OCI-LY7 (cell line): ENCODE results near the gene ANKRD34A. TPM values are rescaled to one million over a fixed set of nuclear protein-coding genes. Genes with fewer than 3 reads are reported as not detected.
A peak's percentile ranks its signal among the peaks of the same experiment; 100 is the strongest.
"Not testable (repeated sequence)": the region's sequence is repeated elsewhere in the genome, so short reads cannot be mapped to it uniquely, and the experiment has no call there.

Source experiments
- BruUV-seq: library from RNA; stranded (reverse); fragments of 400-500 nt; replicated peaks from 2 replicates; lab custom pipeline; 2021; lab: Mats Ljungman, UMichigan
- CTCF ChIA-PET: fragments of 300-600 bp; sonication (Branson Sonifier 250); formaldehyde crosslinking; loops from one replicate; lab custom pipeline; 2022; ENCODE audit warnings: antibody characterized with exemption; ENCODE audit not compliant: unreplicated experiment; lab: Charles Lee
- POLR2A ChIA-PET: fragments of 300-600 bp; sonication (Branson Sonifier 250); formaldehyde crosslinking; loops from one replicate; lab custom pipeline; 2022; ENCODE audit warnings: antibody characterized with exemption; lab: Charles Lee
- DNase-seq: peaks from one replicate; pipeline ENCODE4 v3.0.0-alpha.2; 2015; ENCODE audit warnings: low spot score
- H2AFZ ChIP-seq: fragments of 200-600 bp; sonication (generic), shearing (Covaris generic); 2 replicates; pipeline ENCODE4 v1.6.1; 2014; ENCODE audit warnings: mild to moderate bottlenecking, antibody characterized with exemption, low read length, moderate library complexity
- H3K27ac ChIP-seq: fragments of 200-600 bp; sonication (generic); 2 replicates; pipeline ENCODE4 v1.5.1; 2014; ENCODE audit warnings: mixed run types, low read depth, mild to moderate bottlenecking, moderate library complexity, low read length, inconsistent platforms; ENCODE audit not compliant: poor library complexity, severe bottlenecking
- H3K36me3 ChIP-seq: fragments of 200-600 bp; sonication (generic); 2 replicates; pipeline ENCODE4 v1.6.1; 2014; ENCODE audit warnings: mild to moderate bottlenecking, antibody characterized with exemption, low read length, moderate library complexity, mixed read lengths; ENCODE audit not compliant: insufficient read depth
- H3K4me1 ChIP-seq: fragments of 200-600 bp; sonication (generic); 2 replicates; pipeline ENCODE4 v1.5.1; 2014; ENCODE audit warnings: mild to moderate bottlenecking, low read length; ENCODE audit not compliant: insufficient read depth, poor library complexity, severe bottlenecking
- H3K4me2 ChIP-seq: fragments of 200-600 bp; sonication (generic); 2 replicates; pipeline ENCODE4 v1.6.1; 2014; ENCODE audit warnings: mild to moderate bottlenecking, low read length
- H3K4me3 ChIP-seq: fragments of 200-600 bp; sonication (generic); 2 replicates; pipeline ENCODE4 v1.5.1; 2014; ENCODE audit warnings: mild to moderate bottlenecking, low read depth, low read length; ENCODE audit not compliant: poor library complexity, severe bottlenecking
- H3K79me2 ChIP-seq: fragments of 200-600 bp; sonication (generic); 2 replicates; pipeline ENCODE4 v1.6.1; 2016; ENCODE audit warnings: low read depth, mild to moderate bottlenecking, low read length, moderate library complexity, mixed read lengths; ENCODE audit not compliant: insufficient read depth
- H3K9me2 ChIP-seq: fragments of 200-600 bp; sonication (generic); 2 replicates; pipeline ENCODE4 v1.6.1; 2016; ENCODE audit warnings: mild to moderate bottlenecking, low read length, mixed read lengths; ENCODE audit not compliant: insufficient read depth
- H3K9me3 ChIP-seq: fragments of 200-600 bp; sonication (generic); 2 replicates; pipeline ENCODE4 v1.6.1; 2014; ENCODE audit warnings: mild to moderate bottlenecking, mixed run types, low read length, mixed read lengths
- H4K20me1 ChIP-seq: fragments of 200-600 bp; sonication (generic); 2 replicates; pipeline ENCODE4 v1.6.1; 2014; ENCODE audit warnings: mild to moderate bottlenecking, antibody characterized with exemption, low read length, moderate library complexity, mixed read lengths; ENCODE audit not compliant: insufficient read depth
- CTCF ChIP-seq: fragments of 200-600 bp; sonication (generic); conservative IDR thresholded peaks from 2 replicates; pipeline ENCODE4 v1.5.1; 2014; ENCODE audit warnings: mild to moderate bottlenecking, antibody characterized with exemption, low read length, moderate library complexity, mixed read lengths
- EZH2phosphoT487 ChIP-seq: fragments of 200-600 bp; sonication (generic); IDR thresholded peaks from 2 replicates; pipeline ENCODE4 v1.6.1; 2018; ENCODE audit warnings: low read depth, borderline replicate concordance, mild to moderate bottlenecking, mixed run types, antibody characterized with exemption, low read length, moderate library complexity, mixed read lengths
- intact Hi-C: fragments of 100-400 bp; cut with micrococcal nuclease; formaldehyde crosslinking; loops from one replicate; pipeline ENCODE4 v1.10.0; 2022; ENCODE audit not compliant: unreplicated experiment
- total RNA-seq, 2 experiments: library from RNA; depleted of rRNA in 1 of 2; stranded (reverse); fragments of >200 nt in 1 of 2; shearing (Covaris generic) in 1 of 2; gene quantifications; 2 replicates each; pipeline ENCODE4 v1.2.3, GENCODE V29; 2014 to 2022

ANKRD34A gene
- total RNA-seq, 2 experiments from 2014 or later = 1.9 to 4.8 TPM

- H3K4me1 ChIP-seq = peaks cover 19% of the 10 kb centered on the region
- ChIA-PET POLR2A (interaction anchor here (0.5 to 2.2 kb wide), 9 partner anchors 15 to 129 kb away, joined by 3 to 20 read pairs (median 5); partner anchors contain the start of genes ANKRD34A, LIX1L, NUDT17 and PIAS3), CTCF (interaction anchor here (1.1 kb wide), 1 partner anchor 8 kb away, joined by 3 read pairs; the partner anchor contains the start of gene PEX11B)
- intact Hi-C loops = loop anchor here (1.0 to 5.0 kb wide), 2 partner anchors 38 to 71 kb away; partner anchors contain the start of genes ANKRD34A, POLR3GL and TXNIP
- no peak overlapping the region for H2AFZ ChIP-seq
- no peak for TF ChIP-seq EZH2phosphoT487
- no peak for TF ChIP-seq CTCF
- H3K4me2 ChIP-seq = peak overlapping the region; percentile 84
- BruUV-seq = no TSS peak
- peak overlapping the region; percentile 91 for H3K27ac ChIP-seq
- no peak for DNase-seq
- no peaks in the 10 kb centered on the region; the same call in 1 of the 2 replicates for H4K20me1 ChIP-seq
- H3K36me3 ChIP-seq = peaks cover 37% of the 10 kb centered on the region
- peaks cover 16% of the 10 kb centered on the region for H3K79me2 ChIP-seq
- H3K9me2 ChIP-seq = no peaks in the 10 kb centered on the region
- no peaks in the 10 kb centered on the region for H3K9me3 ChIP-seq
- peak overlapping the region; percentile 92 for H3K4me3 ChIP-seq
Observed at GRCh38 chr1:145926686-145927062, 37.7 kb downstream of the ANKRD34A start.

- H4K20me1 ChIP-seq = no peaks in the 10 kb centered on the region; the same call in 1 of the 2 replicates
- H3K36me3 ChIP-seq = peaks cover 41% of the 10 kb centered on the region
- intact Hi-C loops = no loop called here
- no peaks in the 10 kb centered on the region for H3K9me2 ChIP-seq
- no peaks in the 10 kb centered on the region for H3K9me3 ChIP-seq
- ChIA-PET CTCF (no interaction called here), POLR2A (no interaction called here)
- no TSS peak for BruUV-seq
- no peak overlapping the region for H3K27ac ChIP-seq
- H3K79me2 ChIP-seq = peaks cover 16% of the 10 kb centered on the region
- DNase-seq = no peak
- no peak overlapping the region for H3K4me2 ChIP-seq
- no peak overlapping the region for H2AFZ ChIP-seq
- H3K4me1 ChIP-seq = peaks cover 23% of the 10 kb centered on the region
- H3K4me3 ChIP-seq = no peak overlapping the region
- no peak for TF ChIP-seq EZH2phosphoT487
- TF ChIP-seq CTCF = no peak
Observed at GRCh38 chr1:145922266-145922665, 42.1 kb downstream of the ANKRD34A start.

- H4K20me1 ChIP-seq, POLR2A ChIA-PET, H2AFZ ChIP-seq, H3K4me3 ChIP-seq, H3K79me2 ChIP-seq, H3K9me2 ChIP-seq, DNase-seq, CTCF ChIA-PET, BruUV-seq, H3K9me3 ChIP-seq, H3K27ac ChIP-seq, intact Hi-C loops, H3K4me2 ChIP-seq: not testable (repeated sequence)
- H3K36me3 ChIP-seq = peaks cover 36% of the 10 kb centered on the region
- peaks cover 16% of the 10 kb centered on the region for H3K4me1 ChIP-seq
Observed at GRCh38 chr1:145920297-145920696, 44.1 kb downstream of the ANKRD34A start.
